ENCODE data around the gene TRMU.
A peak's percentile ranks its signal among the peaks of the same experiment; 100 is the strongest.

TRMU gene, protein sequence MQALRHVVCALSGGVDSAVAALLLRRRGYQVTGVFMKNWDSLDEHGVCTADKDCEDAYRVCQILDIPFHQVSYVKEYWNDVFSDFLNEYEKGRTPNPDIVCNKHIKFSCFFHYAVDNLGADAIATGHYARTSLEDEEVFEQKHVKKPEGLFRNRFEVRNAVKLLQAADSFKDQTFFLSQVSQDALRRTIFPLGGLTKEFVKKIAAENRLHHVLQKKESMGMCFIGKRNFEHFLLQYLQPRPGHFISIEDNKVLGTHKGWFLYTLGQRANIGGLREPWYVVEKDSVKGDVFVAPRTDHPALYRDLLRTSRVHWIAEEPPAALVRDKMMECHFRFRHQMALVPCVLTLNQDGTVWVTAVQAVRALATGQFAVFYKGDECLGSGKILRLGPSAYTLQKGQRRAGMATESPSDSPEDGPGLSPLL

DNA sequence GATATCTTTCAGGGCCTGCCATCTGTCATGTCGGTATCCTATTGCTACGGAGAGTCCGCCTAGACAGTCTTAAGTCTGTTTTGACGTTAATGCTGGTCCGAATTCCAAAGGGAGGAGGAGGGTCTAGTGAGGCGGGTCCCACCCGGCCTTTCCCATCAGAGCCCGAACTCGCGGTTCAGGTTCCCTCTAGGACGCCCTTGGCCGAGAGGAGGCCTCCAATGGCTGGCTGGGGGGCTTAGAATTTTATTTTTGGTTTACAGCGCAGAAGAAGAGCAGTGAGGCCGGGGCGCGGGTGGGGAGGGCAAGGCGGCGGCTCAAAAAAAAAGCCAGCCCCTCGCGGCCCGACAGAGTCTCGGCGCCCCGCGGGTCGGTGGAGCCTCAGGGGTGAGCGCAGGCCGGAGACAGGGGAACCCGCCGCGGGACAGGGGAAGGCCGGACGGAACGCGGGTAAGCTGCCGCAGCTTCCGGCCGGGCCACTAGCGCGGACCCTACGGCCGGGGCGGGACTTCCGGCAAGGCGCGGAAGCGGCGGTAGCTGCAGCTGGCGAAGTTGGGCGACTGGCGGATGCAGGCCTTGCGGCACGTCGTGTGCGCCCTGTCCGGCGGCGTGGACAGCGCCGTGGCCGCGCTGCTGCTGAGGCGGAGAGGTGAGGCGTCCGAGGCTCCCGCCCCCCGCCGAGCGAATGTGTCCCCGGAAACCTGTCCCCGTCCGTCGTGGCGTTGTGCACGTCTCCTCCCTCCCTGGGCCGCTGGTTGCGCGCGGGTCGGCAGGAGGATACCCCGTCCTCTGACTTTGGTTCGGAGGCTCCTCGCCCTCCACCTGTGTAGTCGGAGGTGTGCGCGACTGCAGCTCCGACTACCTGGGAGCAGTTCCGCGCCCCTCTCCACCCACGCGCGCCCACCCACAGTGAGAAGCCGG lies at the start of gene TRMU:
TRMU (plus strand) TSS at position 514 of the 918 bp plus-strand sequence; CDS start at position 565, 51 bp downstream.
- DNase-seq (ENCODE audit: low read depth) = peak; percentile 76

DNA sequence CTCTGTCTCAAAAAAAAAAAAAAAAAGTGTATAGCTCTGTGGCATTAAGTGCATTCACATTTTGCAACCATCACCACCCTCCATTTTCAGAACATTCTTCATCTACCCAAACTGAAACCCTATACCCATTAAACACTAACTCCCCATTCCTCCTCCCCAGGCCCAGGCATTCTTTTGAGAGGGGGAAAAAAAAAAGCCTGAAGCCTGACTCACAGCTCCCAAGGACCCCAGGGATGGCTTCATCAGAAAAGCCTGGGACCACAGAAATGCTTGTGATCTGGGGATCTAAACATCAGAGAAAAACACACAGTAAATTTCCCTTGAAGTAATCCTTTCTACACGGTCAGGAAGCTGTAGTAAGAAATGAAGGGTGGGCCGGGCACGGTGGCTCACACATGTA lies 49.5 kb upstream of the TRMU start:
- DNase-seq (ENCODE audit: low read depth) = no peak

DNA sequence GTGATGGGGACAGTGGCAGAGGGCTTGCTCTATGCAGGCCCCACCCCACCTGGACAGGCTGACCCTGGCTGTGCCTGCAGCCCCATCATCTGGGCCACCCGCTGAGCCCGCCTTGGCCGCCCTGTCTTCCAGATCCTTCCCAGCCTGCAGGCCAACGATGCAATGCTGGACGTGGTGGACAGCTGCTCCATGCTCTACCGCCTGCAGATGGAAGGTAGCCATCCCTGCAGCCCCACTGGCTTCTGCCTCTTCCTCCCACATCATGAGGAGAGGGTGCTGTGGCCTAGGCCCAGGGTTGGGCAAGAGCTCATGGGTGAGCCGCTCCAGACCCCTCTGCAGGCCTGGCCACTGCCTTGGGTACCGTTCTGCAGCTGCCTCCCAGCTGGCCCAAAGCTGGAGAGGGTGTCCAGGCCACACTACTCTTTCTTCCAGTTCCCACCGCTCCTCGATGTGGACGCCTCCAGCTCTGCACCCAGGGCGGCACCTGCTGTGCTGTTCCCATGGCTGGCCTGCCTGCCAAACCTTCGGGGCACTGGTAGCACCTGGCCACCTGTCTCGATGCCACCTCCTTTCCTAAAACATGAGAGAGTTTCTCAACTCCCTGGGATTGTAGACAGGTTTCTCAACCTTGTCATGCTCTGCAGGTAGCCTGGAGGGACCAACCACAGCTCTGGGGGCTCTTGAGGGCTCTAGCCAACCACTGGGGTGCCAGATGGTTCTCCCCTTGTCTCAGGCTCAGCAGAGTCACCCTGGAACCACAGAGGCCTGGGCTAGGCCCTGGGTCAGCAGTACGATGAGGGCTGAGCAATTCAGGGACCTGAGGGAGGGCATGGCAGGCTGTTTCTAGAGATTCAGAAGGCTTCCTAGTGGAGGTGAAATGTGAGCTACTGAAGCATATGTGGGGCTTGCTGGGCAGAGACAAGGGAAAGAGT lies 48.3 kb upstream of the TRMU start:
- DNase-seq (ENCODE audit: low read depth) = no peak

DNA sequence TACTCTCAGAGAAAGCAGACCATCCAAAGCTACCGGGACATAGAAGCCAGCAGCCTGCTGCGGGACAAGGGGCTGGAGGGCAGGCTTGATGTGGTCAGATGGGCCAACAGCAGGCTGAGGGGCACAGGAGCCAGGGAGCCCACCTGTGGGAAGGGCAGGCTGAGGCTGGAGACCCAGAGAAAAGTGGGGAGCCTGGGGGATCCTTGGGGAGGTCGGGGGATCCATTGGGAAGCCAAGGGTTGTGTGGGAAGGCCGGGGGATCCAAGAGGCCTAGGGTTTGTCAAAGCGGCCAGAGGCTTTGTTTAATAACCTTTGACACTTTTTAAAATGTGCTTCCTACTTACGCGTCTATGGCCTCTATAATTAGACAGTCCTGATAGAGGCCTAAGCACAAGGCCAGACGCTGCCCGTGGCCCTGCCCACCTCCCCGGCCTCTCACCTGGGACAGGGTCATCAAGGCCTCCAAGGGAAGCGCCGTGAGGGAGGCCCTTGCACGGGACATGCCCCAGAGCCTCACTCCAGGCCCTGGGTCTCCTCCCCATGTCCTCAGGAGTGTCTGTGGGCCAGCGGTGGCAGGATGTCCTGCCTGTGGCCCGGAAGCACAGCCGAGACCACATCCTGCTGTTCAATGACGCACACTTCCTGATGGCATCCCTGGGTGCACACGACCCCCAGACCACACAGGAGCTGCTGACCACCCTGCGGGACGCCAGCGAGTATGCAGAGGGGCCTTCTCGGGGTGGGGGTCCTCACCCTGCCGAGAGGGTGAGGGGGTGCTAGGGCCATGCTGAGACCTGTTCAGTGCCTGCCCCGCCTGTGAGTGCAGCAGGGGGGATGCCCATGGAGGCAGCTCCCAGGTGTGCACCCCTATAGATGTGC lies 47.4 kb upstream of the TRMU start:
- no peak for DNase-seq (ENCODE audit: low read depth)

DNA sequence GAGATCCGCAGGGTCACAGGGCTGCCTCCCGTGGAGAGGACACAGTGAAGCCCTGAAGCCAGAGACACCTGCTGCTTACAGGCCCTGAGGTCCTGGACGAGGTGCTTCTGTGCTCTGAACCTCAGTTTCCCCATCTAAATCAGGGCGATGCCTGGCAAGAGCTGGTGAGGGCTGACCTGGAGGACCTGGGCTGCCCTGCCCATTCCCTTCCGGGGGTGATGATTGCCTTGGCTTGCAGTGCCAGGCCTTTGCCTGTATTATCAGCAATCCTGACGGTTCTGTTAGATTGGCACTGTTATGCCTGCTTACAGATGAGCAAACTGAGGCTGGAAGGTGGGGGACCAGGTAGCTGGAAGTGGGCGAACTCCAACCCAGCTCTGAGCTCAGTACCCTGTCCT lies 46.7 kb upstream of the TRMU start:
- no peak for DNase-seq (ENCODE audit: low read depth)

DNA sequence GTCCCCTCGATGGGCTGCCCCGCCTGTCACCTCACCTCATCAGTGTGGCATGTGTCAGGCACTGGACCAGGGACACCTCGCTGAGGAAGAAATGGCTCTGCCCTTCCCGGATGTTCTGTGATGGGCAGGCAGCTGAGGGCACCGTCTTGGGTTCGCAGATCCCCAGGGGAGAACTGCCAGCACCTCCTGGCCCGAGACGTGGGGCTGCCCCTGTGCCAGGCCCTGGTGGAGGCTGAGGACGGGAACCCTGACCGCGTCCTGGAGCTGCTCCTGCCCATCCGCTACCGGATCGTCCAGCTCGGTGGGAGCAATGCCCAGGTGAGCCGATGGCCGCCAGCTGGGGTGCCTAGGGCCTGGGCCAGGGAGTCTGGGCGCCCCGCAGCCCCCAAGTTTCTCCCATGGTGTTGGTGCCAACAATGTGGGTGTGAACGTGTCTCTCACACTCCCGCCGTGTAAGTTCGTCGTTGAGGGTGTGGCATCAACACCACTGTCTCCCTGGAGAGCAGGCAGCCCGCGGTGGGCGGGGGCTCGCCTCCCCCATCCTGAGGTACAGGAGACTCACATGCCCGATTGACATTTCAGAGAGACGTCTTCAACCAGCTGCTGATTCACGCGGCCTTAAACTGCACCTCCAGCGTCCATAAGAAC lies 46.1 kb upstream of the TRMU start:
- DNase-seq (ENCODE audit: low read depth) = no peak

DNA sequence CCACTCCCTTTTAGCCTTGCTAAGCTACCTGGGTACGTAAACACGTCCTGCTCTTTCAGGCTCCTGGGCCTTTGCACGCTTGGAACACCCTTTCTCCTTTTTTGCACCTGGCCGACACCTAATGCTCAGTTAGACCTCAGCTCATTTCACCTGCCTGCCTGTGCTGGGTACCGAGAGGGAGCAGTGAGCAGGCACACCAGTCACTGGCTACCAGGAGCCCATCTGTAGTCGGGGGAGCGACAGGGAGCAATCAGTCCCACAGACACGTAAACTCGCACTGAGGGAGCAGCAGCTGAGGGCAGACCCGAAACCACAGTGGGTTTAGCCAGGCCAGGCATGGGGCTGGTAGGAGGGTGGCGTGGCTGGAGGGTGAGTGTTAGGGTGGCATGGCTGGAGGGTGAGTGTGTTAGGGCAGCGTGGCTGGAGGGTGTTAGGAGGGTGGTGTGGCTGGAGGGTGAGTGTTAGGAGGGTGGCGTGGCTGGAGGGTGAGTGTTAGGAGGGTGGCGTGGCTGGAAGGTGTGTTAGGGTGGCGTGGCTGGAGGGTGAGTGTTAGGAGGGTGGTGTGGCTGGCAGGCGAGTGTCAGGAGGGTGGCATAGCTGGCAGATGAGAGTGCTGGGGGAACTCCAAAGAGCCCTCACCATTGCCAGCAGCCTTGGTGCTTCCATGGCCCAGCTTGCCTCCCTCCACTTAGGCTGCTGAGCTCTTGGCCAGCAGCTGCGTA lies 45.2 kb upstream of the TRMU start:
- DNase-seq (ENCODE audit: low read depth) = no peak

DNA sequence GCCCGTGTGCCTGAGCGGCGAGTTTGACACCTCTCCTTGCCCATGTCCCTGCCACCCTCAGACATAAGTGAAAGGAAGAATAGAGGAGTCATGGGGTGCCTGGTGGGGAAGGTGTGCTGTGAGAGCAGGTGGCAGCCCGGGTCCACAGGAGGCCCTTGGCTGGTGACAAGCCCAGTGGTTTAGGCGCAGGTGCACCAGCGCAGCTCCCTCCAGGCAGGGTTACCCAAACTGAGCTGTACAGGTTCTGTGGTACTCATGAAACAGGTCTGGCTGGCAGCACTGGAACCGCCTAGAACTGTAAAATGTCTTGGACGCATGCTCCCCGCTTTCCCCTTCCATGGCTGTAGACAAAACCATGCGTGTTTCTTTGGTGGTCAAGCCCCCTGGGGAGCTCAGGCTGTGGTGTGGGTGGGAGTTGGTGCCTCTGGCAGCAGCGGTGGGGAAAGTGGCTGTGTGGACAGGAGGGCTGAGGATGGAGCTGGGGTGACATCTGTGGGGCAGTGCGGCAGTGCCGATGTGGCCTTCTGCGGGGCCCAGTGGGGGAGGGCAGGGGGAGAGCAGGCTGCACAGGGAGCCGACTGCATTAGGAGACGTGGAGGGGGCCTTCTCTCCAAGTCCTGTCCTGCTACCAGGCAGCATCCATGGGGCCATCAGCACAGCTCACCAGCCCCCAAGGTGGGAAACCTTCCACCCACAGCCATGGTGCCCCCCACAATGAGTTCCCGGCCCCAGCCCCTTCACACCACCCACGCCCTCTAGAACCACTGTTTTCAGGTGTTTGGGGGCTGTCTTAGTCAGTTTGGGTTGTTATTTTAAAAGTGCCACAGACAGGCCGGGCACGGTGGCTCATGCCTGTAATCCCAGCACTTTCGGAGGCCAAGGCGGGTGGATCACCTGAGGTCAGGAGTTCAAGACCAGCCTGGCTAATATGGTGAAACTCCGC lies 44.4 kb upstream of the TRMU start:
- no peak for DNase-seq (ENCODE audit: low read depth)

DNA sequence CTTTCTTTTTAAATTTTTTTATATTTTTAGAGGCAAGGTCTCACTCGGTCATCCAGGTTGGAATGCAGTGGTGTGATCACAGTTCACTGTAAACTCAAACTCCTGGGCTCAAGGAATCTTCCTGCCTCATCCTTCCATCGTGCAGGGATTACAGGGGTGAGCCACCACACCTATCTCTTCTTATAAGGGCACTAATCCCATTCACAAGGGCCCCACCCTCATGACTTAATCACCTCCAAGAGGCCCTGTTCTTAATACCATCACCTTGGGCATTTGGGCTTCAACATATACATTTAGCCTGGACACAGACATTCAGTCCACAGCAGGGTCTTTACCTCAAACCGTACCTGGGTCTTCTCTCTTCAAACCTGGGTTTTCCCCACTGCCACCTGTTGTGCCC lies 43.3 kb upstream of the TRMU start:
- no peak for DNase-seq (ENCODE audit: low read depth)

DNA sequence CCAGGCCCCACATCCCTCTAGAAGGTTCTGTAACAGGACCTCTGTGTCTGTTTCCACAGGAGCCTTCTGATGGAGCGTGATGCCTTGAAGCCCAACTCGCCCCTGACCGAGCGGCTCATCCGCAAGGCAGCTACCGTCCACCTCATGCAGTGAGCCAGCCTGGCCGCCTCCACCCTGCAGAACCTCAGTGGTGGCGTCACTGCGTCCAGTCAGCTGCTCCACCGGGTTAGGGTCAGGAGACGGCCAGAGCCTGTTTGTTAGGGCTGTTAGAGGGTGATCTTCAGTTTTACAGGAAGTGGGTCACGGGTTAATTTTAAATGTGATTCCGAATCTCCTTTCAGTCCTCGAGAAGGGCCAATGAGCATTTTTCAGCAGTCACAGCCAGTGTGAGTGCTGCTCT lies 42.8 kb upstream of the TRMU start:
- no peak for DNase-seq (ENCODE audit: low read depth)

DNA sequence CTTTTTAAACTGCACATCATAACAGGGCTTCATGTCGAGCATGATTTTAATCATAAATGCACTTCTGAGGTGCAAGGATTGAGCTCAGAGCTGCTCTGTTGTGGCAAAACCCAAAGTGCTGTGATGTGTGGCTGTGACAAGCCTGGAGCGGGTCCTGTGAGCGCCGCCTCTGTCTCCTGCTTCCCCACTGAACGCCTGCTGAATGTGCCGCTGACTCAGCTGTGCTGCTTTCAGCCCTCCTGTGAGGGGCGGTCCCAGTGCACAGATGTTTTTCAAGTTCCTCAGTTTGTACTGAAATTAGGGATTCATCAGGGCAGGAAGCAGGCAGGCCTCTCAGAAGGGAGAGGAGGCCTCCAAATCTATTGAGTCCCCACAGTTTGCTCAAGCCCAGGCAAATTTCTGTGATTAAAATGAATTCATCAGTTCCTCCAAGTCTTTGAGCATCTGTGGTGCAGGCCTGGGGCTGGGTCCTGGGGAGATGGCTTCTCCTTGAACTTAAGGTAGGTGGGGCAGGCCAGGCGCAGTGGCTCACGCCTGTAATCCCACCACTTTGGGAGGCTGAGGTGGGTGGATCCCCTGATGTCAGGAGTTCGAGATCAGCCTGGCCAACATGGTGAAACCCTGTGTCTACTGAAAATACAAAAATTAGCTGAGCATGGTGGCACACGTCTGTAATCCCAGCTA lies 41.8 kb upstream of the TRMU start:
- no peak for DNase-seq (ENCODE audit: low read depth)

DNA sequence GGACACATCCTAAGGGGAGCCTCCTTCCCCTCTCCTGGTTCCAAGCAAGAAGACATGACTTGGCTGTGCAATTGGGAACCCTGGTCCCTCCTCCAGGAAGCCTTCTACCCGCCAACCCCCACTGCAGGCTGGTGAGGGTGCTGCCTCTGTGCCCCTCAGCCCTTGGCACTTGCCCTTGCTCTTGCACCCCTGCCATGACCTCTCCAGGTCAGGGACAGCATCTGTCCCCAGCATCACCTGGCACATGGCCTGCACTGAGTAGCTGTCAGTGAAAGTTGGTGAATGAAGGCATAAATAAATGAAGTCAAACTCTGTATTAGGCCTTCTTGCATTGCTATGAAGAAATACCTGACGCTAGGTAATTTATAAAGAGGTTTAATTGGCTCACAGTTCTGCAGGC lies 40.7 kb upstream of the TRMU start:
- no peak for DNase-seq (ENCODE audit: low read depth)

DNA sequence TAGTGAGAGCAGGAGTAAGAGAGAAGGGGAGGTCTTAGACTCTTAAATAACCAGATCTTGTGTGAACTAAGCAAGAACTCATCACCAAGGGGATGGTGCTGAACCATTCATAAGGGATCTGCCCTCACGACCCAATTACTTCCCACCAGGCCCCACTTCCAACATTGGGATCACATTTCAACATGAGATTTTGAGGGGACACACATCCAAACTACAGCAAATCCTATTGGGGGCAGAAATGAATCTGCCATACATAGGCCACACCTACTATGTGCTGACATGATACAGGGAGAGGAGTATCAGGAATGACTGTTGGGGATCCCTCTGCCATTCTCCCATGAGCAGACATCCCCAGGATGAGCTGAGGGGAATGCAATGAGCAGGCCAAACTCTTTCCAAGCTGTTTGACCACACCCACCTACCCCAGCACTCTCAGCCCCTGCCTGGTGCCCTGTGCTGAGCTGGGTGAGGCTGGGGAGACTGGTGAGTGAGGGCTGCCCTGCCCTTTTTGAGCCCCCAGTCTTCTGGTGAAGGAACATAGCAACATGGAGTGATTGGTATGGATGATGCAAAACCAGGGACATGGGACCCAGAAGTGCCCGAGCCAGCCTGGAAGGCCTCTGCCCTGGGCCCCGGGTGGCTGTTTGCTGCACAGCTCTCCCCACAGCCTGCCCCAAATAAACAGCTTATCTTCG lies 40.1 kb upstream of the TRMU start:
- no peak for DNase-seq (ENCODE audit: low read depth)

DNA sequence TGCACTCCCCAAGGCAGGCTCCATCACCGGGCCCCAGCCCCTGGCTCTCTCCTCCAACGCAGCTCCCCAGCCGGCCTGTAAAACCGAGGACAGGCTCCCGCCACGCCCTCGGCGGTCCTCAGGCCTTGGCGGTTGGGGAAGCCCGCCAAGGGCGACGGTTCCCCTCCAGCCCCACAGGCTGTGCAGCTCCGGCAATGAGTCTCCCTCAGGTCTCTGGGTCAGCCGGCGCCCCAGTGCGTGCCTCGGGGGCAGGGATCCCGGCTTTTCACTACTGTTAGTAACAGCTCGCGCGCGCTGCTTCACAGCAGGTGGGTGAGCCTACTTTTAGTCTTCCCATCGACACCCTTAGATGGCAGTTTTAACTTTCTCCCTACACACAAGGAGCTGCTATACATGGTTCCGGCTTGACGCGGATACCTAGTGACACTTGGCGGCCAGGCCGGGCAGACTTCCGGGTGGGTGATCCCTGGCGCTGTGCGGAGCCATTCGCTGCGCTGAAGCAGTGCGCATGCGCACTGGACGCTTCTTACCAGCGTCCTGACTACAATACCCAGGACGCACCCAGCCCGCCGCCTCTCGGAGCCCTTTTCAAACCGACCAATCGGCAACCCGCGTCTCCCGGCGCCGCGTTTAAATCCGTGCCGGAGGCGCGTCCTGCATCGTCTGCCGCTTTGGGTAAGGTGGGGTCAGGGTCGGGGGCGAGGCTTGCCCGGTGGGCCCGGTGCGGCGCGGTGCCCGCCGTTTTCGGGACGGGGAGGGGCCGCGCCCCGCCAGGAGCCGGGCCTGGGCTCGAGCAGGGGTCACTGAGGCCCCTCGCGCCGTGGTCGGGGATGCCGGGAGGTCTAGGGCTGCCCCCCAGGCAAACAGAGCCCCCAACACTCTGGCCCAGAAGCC lies 39.0 kb upstream of the TRMU start, which contains the start of gene GTSE1:
GTSE1 (plus strand) TSS at position 614 of the 894 bp plus-strand sequence. CDS start 531 bp downstream, outside the sequence.
- peak; percentile 96 for DNase-seq (ENCODE audit: low read depth)

DNA sequence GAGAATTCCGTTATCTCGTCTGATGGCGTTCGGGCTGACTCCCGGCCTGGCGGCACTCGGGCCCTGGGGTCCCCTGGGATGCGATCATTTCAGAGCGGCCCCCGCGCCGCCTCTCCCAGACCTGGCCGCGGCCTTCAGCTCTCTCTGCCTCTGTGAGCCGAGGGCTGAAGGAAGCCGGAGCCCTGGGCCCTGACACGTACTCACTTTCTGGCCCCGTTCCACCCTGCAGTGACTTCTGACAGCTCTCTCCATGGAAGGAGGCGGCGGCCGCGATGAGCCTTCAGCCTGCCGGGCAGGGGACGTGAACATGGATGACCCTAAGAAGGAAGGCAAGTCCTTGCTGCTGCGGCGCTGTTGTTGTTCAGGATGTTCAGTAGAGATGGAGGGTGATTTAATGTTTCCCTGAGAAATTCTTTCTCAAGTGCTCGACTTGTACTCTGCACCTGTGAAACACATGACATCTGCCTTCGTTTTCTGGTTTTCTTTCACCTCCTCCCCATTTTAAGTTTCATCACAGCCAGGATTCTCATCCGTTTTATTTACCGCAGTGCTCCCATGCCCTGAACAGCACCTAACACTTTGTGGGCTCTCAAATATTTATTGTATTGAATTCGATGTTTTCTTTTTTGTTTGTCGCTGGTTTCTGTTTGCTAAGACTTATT lies 38.2 kb upstream of the TRMU start:
- DNase-seq (ENCODE audit: low read depth) = peak; percentile 21

DNA sequence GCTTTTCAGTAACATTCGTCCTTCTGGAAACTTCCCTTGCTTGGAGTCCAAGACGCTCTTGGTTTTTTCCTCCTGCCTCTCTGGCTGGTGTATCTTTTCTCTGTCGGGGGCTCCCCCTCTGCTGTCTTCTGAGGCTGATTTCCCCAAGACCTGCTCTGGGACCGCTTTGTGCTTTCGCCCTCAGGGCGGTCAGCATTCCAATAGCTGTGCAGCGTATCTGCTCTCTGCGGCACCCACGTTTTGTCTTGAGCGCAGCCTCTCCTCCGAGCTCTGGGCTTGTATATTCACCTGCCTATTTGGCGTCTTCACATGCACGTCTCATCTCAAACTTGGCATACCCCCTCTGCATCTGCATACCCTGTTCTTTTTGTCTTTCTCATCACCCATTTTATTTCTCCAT lies 36.4 kb upstream of the TRMU start:
- DNase-seq (ENCODE audit: low read depth) = no peak
